D721Med (cell line): ENCODE measurements around the gene ITGAX.

Experiments
- DNase-seq: peaks from one replicate; pipeline ENCODE4 v3.0.0; 2011; ENCODE audit warnings: low spot score; ENCODE audit not compliant: insufficient read length
- FAIRE-seq: peaks from 2 replicates; lab custom pipeline; 2011; peaks lifted over from hg19 to GRCh38; lab: Jason Lieb, UNC
- CTCF ChIP-seq: IDR thresholded peaks from 2 replicates; pipeline ENCODE4 v1.5.1; 2012; ENCODE audit warnings: mild to moderate bottlenecking, control low read depth; ENCODE audit not compliant: insufficient read depth; ENCODE audit errors: missing control alignments

Gene ITGAX

GRCh38 chr16:31364421-31364820 is 9.4 kb downstream of the ITGAX start:
- DNase-seq, result no peak
- no peak for TF ChIP-seq CTCF
- no peak for FAIRE-seq

- DNase-seq (no peak), FAIRE-seq (no peak)
- TF ChIP-seq CTCF, result no peak
Observed at GRCh38 chr16:31365131-31365865, 10.3 kb downstream of the ITGAX start.

- DNase-seq, result no peak
- TF ChIP-seq CTCF, result no peak
- no peak for FAIRE-seq
Observed at GRCh38 chr16:31367853-31368252, 12.9 kb downstream of the ITGAX start.

GRCh38 chr16:31371008-31371407 is 16.0 kb downstream of the ITGAX start:
- no peak for TF ChIP-seq CTCF
- FAIRE-seq (no peak), DNase-seq (no peak)

- FAIRE-seq (no peak), DNase-seq (no peak)
- TF ChIP-seq CTCF, result no peak
Observed at GRCh38 chr16:31371619-31372484, 16.9 kb downstream of the ITGAX start.

GRCh38 chr16:31373235-31373634 is 18.3 kb downstream of the ITGAX start:
- no peak for TF ChIP-seq CTCF
- DNase-seq (no peak), FAIRE-seq (no peak)

- no peak for DNase-seq
- no peak for TF ChIP-seq CTCF
- FAIRE-seq, result no peak
Observed at GRCh38 chr16:31375231-31375630, 20.3 kb downstream of the ITGAX start.
